ENCODE results near the gene LLCFC1.

LLCFC1 gene

GRCh38 chr7:142910481-142910880 is 28.8 kb upstream of the LLCFC1 start:
- DNase-seq, result no peak

- no peak for DNase-seq
Measured at GRCh38 chr7:142913051-142913450, 26.2 kb upstream of the LLCFC1 start.

GRCh38 chr7:142913566-142913965 is 25.7 kb upstream of the LLCFC1 start:
- no peak for DNase-seq

- no peak for DNase-seq
Measured at GRCh38 chr7:142914121-142914520, 25.2 kb upstream of the LLCFC1 start.

- DNase-seq, result no peak
Measured at GRCh38 chr7:142915315-142915714, 24.0 kb upstream of the LLCFC1 start.

DNA sequence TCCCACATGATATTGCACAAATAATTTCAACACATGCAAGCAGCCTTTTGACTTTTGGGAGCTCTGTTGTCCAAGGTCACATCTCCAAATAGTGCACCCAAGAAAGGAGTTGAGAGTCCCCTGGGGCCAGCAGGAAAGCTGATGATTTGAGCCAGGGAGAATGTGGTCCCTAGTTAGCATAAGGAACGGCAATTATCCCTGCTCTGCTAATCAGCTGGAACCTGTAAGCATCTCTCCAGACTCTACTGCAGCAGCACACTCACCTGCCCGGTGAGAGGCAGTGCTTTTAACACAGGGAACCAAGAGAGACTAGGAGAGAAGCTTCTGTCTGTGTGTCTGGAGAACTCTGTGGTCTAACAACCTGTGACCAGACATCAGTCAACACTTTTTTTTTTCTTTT is 22.8 kb upstream of the LLCFC1 start:
- no peak for DNase-seq

- no peak for DNase-seq
Measured at GRCh38 chr7:142917447-142917846, 21.8 kb upstream of the LLCFC1 start.

GRCh38 chr7:142918901-142919300 is 20.4 kb upstream of the LLCFC1 start:
- no peak for DNase-seq

- DNase-seq, result no peak
Measured at GRCh38 chr7:142919656-142920055, 19.6 kb upstream of the LLCFC1 start.

- no peak for DNase-seq
Measured at GRCh38 chr7:142923391-142923790, 15.9 kb upstream of the LLCFC1 start.

- DNase-seq, result no peak
Measured at GRCh38 chr7:142925413-142925812, 13.9 kb upstream of the LLCFC1 start.

DNA sequence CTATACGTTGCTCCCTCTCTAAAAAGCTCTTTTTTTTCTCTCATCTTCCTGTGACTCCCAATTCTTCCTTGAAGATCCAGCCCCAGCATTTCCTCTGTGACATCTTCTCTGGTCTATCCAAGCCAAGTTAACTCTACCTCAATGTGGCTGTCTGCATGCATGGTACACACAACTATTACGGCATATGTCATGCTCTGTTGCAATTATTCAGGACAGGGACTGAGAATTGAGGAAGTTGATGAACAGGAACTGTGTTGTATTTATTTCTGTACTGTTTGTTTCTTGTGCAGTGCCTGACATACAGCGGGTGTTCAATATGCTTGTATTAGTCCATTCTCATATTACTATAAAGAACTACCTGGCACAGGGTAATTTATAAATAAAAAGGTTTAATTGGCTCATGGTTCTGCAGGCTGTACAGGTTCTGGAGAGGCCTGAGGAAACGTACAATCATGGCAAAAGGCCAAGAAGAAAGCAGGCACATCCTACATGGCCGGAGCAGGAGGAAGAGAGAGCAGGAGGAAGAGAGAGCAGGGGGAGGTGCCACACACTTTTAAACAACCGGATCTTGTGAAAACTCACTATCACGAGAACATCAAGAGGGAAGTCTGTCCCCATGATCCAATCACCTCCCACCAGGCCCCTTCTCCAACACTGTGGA is 12.1 kb upstream of the LLCFC1 start:
- DNase-seq, result no peak

GRCh38 chr7:142927949-142928348 is 11.3 kb upstream of the LLCFC1 start:
- DNase-seq, result no peak

GRCh38 chr7:142930126-142930730 is 9.1 kb upstream of the LLCFC1 start:
- DNase-seq, result no peak

DNA sequence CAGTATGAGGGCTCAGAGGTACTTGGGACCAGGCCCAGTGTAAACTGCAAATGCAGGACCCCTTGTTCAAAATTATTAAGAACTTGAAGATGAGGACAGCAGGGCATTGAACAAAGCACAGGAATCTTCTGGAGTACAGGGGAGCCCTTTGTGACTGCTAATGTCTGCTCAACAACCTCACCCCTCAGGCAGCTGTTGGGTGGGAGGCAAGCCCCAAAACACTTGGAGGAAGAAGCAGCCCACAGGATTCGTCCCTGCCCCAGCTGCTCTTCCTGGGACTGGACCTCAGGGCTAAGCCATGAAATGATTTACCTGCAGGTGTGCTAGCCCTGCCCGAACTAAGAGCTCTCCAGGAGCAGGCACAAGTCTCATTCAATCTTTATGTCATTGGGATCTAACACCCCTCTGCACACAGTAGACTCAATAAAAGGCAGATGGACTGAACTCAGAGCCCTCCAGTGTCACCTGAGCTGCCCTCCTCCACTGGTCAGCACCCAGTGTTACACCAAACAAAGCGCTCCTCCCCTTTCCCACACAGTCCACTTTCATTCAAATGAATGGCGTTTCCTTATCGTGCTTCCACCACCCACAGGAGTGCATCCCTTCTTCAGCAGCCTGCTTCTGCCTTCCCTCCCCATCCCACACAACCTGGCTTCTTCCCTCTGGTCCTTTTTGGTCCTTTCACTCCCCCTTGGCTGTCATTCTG is 6.7 kb upstream of the LLCFC1 start:
- DNase-seq, result no peak

- DNase-seq, result no peak
Measured at GRCh38 chr7:142933092-142933475, 6.2 kb upstream of the LLCFC1 start.

GRCh38 chr7:142933624-142934023 is 5.7 kb upstream of the LLCFC1 start, which contains the start of gene TRPV5:
Gene TRPV5, minus strand, starts transcription at chr7:142933746. Its CDS starts 287 bp downstream, at chr7:142933459.
- no peak for DNase-seq

DNA sequence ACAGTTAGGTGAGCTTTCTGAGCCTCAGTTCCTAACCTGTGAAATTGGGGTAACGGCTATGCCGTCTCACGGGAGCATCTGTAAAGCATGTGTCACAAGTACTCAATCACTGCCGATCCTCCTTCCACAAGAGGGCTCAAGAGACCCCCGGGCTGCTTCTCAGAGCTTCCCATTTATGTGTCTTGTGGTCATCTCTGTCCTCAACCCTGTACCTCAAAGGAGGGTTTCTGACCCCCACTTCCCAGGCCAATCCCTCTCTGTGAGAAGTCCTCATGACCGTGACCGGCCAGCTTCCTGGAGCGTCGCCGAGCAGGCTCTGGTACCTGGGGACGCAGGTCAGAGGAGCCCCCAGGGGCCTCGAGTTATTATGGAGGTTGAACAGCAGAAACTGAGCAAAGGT is 5.2 kb upstream of the LLCFC1 start:
- DNase-seq, result no peak

DNA sequence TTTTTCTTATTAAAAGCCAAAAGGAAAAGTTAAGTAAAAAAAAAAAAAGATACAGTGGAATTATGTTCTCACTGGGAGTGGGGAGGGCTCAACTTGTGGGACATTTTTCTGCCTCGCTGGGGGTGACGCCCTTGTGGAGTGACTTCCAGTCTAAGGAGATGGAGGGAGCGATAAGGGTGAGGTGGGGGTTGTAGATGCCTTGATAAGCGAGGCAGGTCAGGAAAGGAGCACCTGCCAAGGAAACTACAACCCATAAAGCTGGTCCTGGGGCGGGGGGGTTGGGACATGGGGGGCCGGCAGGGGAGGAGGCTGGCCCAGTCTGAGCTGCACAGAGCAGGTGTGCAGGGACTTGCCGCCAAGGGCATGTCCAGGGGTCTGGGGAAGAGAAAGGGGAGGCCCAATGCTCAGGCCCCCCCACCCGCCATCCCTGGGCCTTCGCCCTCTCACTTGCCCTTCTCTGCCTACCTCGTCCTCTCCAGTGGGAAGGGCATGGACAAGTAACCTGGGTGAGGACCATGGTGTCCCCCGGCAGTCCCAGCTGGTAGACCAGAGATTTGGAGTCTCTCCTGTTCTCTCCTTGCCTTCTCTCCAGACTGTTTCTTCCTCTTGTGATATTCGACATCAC is 3.2 kb upstream of the LLCFC1 start:
- no peak for DNase-seq

- DNase-seq, result no peak
Measured at GRCh38 chr7:142938611-142939010, 673 bp upstream of the LLCFC1 start.

GRCh38 chr7:142940966-142941535 is 1.8 kb downstream of the LLCFC1 start:
- DNase-seq, result no peak

DNA sequence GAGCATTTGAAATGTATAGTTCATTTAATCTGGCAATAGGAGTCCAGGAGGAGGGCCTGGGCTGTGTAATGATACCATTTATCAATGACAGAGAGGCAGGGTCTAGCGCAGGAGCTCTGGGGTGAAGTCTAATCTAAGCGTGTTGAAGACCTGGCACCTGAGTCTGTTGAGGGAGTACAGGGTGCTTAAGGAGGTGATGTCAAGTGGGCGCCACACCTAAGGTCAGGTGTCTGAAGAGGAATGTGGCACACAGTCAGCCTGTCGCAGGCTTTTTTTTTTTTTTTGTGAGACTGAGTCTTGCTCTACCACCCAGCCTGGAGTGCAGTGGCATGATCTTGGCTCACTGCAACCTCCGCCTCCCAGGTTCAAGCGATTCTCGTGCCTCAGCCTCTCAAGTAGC is 2.3 kb downstream of the LLCFC1 start:
- DNase-seq, result no peak

GRCh38 chr7:142942746-142943145 is 3.5 kb downstream of the LLCFC1 start:
- DNase-seq, result no peak
